ENCODE data around the gene TIMP3. TPM values are rescaled to one million over a fixed set of nuclear protein-coding genes. Genes with fewer than 3 reads are reported as not detected.

TIMP3 gene
- total RNA-seq, 1 experiment from 2014 or later, result 14.1 TPM

GRCh38 chr22:32826537-32826936 lies 25.0 kb downstream of the TIMP3 start:
- intact Hi-C loops (cut with micrococcal nuclease; ENCODE audit: unreplicated experiment), result no loop called here

GRCh38 chr22:32827049-32827602 lies 25.6 kb downstream of the TIMP3 start:
- DNase-seq (ENCODE audit: low spot score), result no peak
- POLR2A ChIA-PET (ENCODE audit: low non-redundant PET), result no interaction called here
- Histone ChIP-seq H3K27me3 (replicated peaks; ENCODE audit: insufficient read depth, low read depth, low read length, poor library complexity) (no peaks in the 10 kb centered on the region), H3K4me1 (ENCODE audit: insufficient read depth, low read length, poor library complexity, severe bottlenecking) (no peaks in the 10 kb centered on the region), H3K4me3 (ENCODE audit: low read depth, low read length, poor library complexity, severe bottlenecking) (no peak overlapping the region), H3K9me3 (ENCODE audit: low read depth, low read length, poor library complexity, severe bottlenecking) (no peaks in the 10 kb centered on the region), H3K27ac (ENCODE audit: low read depth, low read length, poor library complexity, severe bottlenecking) (no peak overlapping the region), H3K36me3 (ENCODE audit: insufficient read depth, low read length, poor library complexity, severe bottlenecking) (no peaks in the 10 kb centered on the region)
- TF ChIP-seq CTCF (conservative IDR thresholded peaks at IDR 0.05; ENCODE audit: low read depth, low read length) (no peak), EZH2 (IDR thresholded peaks at IDR 0.05; ENCODE audit: borderline replicate concordance, low read depth, low read length, poor library complexity, severe bottlenecking) (no peak)
- intact Hi-C loops (cut with micrococcal nuclease; ENCODE audit: unreplicated experiment), result no loop called here
- no TSS peak for BruUV-seq (replicated peaks)
- CTCF ChIA-PET, result no interaction called here

More at GRCh38 chr22:32826537-32826936, 25.0 kb downstream of the TIMP3 start:
- no peaks in the 10 kb centered on the region for H3K4me1 ChIP-seq (ENCODE audit: insufficient read depth, low read length, poor library complexity, severe bottlenecking)
- H3K4me3 ChIP-seq (ENCODE audit: low read depth, low read length, poor library complexity, severe bottlenecking), result no peak overlapping the region
- no peaks in the 10 kb centered on the region for H3K27me3 ChIP-seq (replicated peaks; ENCODE audit: insufficient read depth, low read depth, low read length, poor library complexity)
- ChIA-PET POLR2A (ENCODE audit: low non-redundant PET) (no interaction called here), CTCF (no interaction called here)
- H3K27ac ChIP-seq (ENCODE audit: low read depth, low read length, poor library complexity, severe bottlenecking), result no peak overlapping the region
- TF ChIP-seq EZH2 (IDR thresholded peaks at IDR 0.05; ENCODE audit: borderline replicate concordance, low read depth, low read length, poor library complexity, severe bottlenecking) (no peak), CTCF (conservative IDR thresholded peaks at IDR 0.05; ENCODE audit: low read depth, low read length) (no peak)
- no peaks in the 10 kb centered on the region for H3K36me3 ChIP-seq (ENCODE audit: insufficient read depth, low read length, poor library complexity, severe bottlenecking)
- no peaks in the 10 kb centered on the region for H3K9me3 ChIP-seq (ENCODE audit: low read depth, low read length, poor library complexity, severe bottlenecking)
- BruUV-seq (replicated peaks), result no TSS peak
- no peak for DNase-seq (ENCODE audit: low spot score)

- no peak for DNase-seq (ENCODE audit: low spot score)
- BruUV-seq (replicated peaks), result no TSS peak
- Histone ChIP-seq H3K4me3 (ENCODE audit: low read depth, low read length, poor library complexity, severe bottlenecking) (no peak overlapping the region), H3K36me3 (ENCODE audit: insufficient read depth, low read length, poor library complexity, severe bottlenecking) (no peaks in the 10 kb centered on the region), H3K9me3 (ENCODE audit: low read depth, low read length, poor library complexity, severe bottlenecking) (no peaks in the 10 kb centered on the region), H3K27me3 (replicated peaks; ENCODE audit: insufficient read depth, low read depth, low read length, poor library complexity) (no peaks in the 10 kb centered on the region), H3K4me1 (ENCODE audit: insufficient read depth, low read length, poor library complexity, severe bottlenecking) (no peaks in the 10 kb centered on the region), H3K27ac (ENCODE audit: low read depth, low read length, poor library complexity, severe bottlenecking) (no peak overlapping the region)
- TF ChIP-seq EZH2 (IDR thresholded peaks at IDR 0.05; ENCODE audit: borderline replicate concordance, low read depth, low read length, poor library complexity, severe bottlenecking) (no peak), CTCF (conservative IDR thresholded peaks at IDR 0.05; ENCODE audit: low read depth, low read length) (no peak)
- ChIA-PET POLR2A (ENCODE audit: low non-redundant PET) (no interaction called here), CTCF (no interaction called here)
- intact Hi-C loops (cut with micrococcal nuclease; ENCODE audit: unreplicated experiment), result no loop called here
Measured at GRCh38 chr22:32828150-32828549, 26.6 kb downstream of the TIMP3 start.

Data from A673 (cell line).